ENCODE measurements around the gene TBC1D10B.

TBC1D10B gene

DNA sequence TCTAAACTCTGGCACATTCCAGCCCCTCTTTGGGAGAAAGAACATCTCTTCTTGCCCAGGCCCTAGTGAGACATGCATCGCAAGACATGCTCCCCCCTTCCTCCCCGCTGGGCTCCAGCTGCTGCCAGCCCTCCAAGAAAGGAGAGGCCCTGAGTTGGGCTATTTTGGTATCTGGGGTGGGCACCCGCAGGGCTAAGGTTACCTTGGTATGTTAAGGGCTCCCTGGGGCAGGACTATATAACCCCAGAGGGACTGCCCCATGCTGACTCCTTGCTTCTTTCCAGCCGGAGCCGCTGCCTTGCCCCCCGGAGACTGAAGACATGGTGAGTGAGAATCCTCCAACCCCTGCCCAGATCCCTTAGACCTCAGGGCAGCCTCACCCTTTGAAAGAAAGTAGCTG lies 4.2 kb upstream of the TBC1D10B start, which contains the start of gene MYL11:
Gene MYL11, plus strand, starts transcription at position 265 of the 400 bp plus-strand sequence. Its CDS starts 56 bp downstream, at position 321.
- no peak for DNase-seq (ENCODE audit: low read depth in 2 of 2)

DNA sequence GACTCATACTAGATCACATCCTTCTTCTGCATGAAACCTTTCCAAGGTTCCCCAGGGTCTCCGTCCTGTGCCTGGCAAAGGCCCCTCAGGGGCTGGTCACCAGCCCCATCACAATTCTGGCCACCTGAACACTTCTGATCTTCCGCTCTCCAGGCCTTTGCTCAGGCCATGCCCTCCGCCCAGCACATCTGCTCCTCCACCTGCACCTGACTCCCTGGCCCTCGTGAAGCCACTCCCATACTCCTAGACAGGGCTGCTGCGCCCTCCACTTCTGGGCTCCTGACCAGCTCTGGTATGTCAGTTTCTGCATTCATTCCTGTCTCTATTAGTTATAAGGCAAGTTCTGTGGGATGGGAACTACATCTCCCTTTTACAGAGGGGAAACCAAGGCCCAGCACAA lies 2.4 kb upstream of the TBC1D10B start:
- no peak for DNase-seq (ENCODE audit: low read depth in 2 of 2)

DNA sequence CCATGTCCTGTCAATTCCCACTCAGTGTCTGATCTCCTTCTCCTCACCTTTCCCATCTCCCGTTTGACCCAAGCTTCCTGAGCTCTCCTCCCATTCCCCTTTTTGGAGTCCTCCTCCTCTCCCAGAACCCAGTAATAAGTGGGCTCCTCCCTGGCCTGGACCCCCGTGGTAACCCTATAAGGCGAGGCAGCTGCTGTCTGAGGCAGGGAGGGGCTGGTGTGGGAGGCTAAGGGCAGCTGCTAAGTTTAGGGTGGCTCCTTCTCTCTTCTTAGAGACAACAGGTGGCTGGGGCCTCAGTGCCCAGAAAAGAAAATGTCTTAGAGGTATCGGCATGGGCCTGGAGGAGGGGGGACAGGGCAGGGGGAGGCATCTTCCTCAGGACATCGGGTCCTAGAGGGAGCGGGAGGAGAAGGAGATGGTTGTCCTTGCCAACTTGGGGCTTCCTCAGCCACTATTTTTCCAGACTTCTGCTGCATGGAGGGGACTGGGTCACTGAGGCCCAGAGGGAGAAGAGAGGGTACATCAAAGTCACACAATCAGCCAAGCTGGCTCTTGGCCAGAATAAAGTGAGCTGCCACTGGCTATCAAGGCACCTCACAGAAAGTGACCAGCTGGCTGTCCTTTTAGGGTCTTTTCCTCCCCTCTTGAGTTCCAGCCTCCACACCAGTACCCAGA lies 1.9 kb upstream of the TBC1D10B start:
- DNase-seq (ENCODE audit: low read depth in 2 of 2), result no peak

DNA sequence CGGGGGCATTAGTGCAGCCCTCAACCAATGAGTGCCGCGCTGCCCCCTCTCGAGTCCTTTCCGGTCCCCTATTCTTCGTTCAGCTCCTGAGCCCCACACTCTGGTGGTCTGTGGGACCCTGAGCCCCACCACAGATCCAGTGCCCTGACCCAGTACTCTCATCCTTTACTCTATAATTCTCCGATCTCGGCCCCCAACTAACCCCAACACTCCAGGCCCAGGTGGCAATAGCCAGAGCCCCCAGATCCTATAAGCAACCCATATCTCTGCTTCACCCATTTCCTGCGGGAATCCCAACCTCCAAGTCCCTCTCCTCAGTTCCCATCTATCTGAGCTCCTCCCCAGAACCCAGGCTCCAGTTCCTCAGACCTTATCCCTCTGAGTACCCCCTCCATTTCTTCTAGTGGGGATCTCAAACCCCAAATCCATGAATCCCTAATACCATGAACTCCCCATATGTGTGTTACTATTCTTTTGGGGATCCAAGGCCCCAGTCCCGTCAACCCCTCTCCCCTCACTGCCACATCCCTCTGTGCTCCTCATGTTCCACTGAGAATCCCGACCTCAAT lies 1.0 kb upstream of the TBC1D10B start:
- DNase-seq (ENCODE audit: low read depth in 2 of 2), result no peak

DNA sequence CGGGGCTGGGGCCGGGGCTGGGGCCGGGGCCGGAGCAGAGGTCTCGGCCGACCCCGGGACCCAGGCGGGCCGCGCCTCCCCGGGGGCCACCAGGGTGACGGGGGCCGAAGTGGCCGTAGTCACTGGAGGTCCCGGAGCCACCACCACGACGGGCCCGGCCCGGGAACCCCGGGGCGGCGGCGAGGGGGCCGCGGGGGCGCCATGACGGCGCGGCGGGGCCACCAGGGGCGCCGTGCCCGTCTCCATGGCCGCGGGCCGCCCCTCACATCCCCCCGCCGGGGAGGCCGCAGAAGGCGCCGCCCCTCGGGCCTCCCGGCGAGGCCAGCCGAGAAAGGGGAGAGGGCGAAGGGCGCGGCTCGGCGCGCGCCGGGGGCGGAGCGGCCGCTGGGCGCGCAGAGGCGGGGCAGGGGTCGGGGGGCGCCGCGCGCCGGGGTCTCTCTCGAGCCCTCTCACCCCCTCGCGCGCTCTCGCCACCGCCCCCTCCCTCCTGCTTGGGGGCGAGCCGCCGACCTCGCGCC lies 297 bp downstream of the TBC1D10B start:
- DNase-seq (ENCODE audit: low read depth in 2 of 2), result no peak

DNA sequence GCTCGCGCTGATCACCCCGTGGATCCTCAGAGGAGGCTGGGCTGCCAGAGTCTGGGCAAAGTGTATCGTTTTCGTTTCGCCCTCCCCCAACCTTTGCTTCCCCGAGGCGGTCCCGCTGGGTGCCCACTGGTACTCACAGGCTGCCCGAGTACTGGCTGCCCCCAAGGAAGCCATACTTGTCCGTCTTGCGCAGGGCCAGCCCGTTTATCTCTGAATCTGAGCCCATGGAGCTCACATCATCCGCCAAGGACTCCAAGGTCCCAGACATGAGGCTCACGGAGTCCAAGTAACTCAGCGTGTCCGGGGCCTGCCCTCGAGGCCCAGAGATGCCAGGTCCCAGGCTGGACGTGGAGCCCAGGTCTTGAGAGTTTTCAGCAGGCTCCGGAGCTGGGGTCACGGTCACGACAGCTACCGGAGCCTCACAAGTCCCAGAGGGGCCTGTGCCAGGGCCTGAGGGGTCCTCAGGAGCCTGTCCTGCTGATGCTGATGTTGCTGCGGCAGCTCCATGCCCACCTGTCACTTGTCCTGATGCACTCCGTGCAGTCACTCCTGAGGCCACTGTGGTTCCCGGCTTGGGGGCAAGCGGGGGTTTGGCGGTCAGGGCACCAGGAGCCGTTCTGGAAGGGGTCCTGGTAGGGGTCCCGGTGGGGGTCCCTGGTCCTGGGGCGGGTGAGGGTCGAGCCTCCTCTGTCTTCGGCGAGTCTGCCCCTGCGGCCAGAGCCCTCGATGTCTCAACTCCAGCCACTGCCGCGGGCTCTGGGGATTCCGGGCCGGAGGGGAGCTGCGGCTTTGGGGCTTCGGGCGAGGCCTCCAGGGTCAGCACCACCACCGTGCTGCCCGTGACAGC lies 980 bp downstream of the TBC1D10B start:
- DNase-seq (ENCODE audit: low read depth in 2 of 2), result no peak

DNA sequence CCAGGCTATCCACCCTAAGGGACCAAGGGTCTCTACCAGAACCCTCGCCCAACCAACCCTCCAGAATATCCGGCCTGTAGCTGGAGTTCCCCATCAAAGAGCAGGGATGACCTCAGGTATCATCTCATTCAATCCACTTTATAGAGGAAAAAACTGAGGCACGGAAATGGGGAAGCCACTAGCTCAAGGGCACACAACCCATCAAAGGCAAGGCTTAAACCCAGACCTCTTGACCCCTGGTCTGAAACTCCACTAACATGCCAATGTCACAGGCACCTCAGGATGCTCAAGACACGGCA lies 1.6 kb downstream of the TBC1D10B start:
- no peak for DNase-seq (ENCODE audit: low read depth in 2 of 2)

DNA sequence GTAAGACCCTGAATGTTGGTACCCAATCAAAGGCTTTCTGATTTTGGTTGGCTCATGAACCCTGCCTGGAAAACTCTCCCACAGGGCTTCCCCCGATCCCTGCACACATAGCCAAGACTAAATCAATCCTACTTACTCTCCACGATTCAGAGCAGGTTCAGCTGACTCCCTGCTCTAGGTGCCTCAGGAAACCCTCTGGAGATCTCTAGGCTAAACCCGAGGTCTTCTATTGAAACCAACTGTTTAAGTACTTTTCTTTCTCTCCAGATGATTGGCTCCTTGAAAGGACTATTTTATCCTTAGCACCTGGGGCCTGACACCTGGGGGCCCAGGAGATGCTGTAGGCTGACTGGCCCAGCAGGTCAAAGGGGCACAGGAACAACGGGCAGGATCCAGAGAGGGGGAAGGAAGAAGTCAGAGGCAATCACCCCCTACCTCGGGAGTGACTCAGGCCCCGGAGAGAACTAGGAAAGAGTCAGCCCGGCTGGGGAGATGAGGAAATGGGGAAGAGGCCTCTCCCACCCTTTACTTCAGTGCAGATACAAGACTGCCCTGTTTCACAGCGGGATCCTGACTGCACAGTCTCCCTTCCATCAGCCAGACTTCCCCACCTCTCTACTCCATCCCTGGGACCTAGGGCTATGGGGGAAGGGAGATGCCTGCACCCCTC lies 2.0 kb downstream of the TBC1D10B start:
- DNase-seq (ENCODE audit: low read depth in 2 of 2), result no peak

DNA sequence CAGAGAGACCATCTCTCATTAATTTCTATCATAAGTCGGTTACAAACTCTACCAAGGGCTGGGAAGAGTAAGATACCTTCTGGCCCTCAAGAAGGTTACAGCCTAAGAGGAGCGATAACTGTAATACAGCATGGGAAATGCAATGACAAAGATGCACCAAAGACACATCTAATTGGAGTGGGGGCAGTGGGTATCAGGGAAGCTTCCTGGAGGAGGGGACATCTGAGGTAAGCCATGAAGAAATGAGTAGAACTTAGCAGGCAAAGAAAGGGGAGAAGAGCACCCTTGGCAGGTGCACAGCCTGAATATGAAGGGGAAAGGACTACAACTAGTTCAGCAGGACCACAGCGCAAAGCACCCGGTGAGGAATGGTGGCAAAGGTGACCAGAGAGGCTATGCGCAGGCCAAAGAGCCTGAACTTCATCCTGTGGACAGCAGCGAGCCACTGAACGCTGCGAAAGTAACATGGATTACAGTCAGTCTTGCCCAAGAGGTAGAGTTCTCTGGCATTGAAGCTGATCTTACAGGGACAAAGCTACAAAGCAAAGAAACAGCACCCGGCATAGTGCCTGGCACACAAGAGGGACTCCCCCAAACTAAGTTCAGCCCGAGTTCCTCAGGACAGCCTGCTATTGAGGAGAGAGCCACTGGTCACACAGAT lies 2.8 kb downstream of the TBC1D10B start:
- no peak for DNase-seq (ENCODE audit: low read depth in 2 of 2)

DNA sequence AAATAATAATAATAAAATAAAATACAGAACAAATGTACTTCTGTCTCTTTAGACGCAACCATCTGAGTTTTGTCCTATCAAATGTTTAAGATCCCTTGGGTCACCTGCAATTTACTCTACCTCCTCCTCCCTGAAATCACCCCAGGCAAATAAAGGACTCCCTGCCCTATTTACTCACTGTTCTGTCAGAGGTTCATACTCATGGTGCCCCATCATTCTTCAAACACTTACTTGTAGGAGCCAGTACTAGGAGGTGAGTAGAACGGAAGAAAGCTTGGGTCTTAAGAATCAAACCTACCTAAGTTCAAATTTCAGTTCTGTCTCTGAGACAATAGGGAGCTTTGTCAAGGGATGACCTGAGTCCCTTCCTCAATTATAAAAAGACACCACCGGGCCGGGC lies 3.8 kb downstream of the TBC1D10B start:
- DNase-seq (ENCODE audit: low read depth in 2 of 2), result no peak

DNA sequence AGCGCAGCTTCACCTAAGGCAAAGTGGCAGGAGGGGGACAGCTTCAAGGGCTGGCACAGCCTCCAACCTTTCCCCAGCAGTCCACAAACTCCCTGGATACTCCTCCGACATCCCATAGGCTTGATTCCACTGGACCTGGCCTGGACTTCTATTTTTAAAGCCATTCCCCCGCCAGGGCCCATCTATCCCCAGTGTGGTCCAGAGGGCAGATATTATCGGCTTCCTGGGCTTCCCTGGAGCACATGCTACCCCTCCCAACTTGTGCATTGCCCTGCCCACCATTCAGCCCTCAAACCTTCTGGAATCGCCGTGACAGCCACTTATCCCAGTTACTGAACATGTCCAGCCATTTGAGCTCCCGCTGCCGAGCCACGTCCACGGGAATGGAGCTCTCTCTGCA lies 5.1 kb downstream of the TBC1D10B start:
- no peak for DNase-seq (ENCODE audit: low read depth in 2 of 2)

DNA sequence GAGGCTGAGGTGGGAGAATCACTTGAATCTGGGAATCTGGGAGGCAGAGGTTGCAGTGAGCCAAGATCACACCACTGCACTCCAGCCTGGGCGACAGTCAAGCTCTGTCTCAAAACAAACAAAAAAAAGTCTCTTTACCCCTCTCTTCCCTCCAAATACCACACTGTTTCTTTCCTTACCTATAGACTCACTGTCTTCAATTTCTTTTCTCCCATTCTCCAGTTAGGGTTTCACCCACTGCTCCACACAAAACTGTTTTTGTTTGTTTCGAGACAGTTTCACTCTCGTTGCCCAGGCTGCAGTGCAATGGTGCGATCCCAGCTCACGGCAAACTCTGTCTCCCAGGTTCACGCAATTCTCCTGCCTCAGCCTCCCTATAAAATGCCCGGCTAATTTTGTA lies 9.1 kb downstream of the TBC1D10B start:
- no peak for DNase-seq (ENCODE audit: low read depth in 2 of 2)

DNA sequence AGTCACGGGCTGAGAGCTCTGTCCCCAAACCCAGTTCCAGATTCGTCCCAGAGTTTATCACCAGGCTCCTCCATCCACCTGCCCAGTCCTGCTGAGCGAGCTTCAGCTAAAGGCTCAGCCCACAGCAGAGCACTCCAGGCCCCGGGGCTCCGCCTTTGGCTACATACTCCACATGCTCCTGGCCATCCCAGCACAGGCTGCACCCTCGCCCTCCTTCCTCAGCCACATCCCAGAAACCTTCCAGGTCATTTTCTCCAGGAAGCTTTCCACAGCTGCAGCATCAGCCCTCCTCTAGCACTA lies 10.5 kb downstream of the TBC1D10B start:
- DNase-seq (ENCODE audit: low read depth in 2 of 2), result no peak

DNA sequence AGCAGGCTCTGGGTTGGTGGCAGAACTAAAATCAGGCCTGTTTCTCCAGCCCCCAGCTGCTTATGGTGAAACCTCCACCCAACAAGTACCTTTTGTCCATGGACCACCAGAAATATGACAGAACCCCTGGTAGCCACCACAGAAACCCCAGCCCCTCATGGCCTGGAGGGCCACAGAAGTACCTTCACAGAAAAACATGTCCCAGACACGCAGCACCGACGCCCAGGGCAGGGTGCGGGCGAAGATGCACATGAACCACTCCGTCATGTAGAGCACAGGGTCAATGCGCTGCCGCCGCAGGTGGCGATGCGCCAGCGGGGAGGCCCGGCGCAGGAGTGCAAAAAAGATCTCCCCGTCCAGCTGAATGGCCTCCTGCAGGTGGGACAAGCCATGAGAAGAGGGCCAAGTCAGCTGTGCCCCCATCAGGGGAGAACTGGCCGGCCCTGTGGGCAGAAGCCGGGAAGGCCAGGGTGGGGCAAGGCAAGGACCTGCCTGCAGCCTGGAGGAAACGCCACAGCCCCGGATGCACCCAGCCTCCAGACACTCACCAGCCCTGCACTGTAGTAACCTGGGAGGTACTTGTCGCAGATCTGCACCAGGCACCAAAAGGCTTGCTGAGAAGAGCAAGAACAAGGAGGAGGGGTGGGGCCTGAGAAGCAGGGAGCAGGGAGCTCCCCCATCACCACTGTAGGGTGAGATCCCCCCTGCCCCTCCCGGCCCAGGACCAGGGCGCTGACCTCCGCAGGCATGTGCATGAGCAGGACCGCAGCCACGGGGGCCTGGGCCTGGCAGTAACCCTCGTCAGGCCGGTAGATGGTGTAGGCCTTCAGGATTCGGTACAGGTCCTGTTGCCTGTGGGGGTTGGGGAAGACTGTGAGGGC lies 11.1 kb downstream of the TBC1D10B start:
- DNase-seq (ENCODE audit: low read depth in 2 of 2), result no peak

DNA sequence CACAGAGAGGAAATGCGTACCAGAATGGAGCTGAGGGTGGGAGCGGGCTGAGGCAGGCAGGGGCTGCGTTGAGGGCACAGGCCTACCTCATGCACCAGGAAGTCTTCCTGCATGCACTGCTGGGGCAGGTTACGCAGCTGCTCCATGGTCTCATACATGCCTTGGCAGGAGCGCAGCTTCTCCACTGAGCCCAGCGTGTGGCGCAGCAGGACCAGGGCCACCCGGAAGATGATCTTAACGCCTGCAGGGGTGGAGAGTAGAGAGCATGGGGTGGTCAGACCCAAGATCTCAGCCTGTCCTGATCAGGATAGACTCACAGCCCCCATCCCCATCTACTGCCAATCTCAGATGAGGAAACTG lies 11.7 kb downstream of the TBC1D10B start:
- DNase-seq (ENCODE audit: low read depth in 2 of 2), result no peak

DNA sequence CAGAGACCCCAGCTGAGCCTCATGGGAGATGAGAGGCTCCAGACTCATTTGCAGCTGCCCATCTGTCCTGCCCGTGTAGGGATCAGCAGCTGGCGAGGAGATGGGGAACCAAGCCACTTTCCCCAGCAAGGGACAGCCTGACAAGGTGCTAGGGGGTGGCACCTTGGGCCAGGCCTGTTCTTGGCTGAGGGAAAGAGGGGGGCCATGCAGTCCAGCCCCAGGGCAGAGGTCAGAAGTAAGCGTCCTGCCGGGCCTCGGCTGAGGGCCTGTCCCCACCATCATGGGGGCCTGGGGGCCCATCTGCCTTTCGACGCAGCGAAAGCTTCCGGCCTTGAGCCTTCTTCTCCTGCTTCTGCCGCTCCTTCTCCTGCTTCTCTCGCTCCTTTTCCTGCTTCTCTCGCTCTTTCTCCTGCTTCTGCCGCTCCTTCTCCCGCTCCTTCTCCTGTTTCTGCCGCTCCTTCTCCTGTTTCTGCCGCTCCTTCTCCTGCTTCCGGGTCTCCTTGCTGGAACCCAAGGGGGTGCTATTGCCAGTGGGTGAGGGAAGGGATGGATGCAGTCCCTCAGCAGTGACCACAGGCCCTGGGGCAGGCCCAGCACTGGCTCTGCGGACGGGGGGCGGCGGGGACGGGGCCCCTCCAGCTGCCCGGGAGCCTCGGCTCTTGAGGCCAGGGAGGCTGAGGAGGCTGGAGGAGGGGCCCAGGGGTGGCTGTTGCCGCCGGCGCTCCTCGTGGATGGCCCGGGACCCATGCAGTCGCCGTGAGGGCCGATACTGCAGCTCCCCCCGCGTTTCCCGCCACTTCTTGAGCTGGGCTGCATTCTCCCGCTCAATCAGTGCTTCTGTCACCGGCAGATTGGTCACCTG lies 12.3 kb downstream of the TBC1D10B start:
- no peak for DNase-seq (ENCODE audit: low read depth in 2 of 2)

DNA sequence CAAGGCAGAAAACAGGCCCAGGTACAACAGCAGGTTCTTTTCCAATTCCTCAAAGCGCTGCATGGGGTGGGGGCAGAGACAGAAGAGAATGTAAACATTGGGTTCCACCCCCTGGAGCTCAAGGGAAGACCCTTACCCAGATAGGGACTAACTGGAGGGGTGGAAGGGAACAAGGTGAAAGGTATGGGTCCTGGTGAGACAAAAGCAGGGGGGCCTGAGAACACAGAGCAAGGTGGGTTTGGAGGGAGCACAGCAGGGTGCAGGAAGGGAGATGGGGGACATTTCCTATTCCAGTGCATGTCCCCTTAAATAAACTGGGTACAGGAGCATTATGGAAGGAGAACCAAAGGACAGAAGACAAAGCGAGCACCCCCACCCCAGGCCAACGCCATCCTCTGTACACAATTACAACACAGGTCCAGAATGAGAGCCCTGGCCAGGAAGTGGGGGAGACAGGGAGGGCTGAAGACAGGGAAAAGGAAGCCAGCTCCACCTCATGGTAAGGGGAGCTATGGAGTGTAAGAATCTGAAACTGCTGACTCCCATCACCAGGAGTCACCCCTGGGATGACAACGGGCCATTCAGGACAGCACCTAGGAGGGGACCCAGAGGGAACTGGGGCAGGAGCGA lies 13.1 kb downstream of the TBC1D10B start:
- DNase-seq (ENCODE audit: low read depth in 2 of 2), result no peak

DNA sequence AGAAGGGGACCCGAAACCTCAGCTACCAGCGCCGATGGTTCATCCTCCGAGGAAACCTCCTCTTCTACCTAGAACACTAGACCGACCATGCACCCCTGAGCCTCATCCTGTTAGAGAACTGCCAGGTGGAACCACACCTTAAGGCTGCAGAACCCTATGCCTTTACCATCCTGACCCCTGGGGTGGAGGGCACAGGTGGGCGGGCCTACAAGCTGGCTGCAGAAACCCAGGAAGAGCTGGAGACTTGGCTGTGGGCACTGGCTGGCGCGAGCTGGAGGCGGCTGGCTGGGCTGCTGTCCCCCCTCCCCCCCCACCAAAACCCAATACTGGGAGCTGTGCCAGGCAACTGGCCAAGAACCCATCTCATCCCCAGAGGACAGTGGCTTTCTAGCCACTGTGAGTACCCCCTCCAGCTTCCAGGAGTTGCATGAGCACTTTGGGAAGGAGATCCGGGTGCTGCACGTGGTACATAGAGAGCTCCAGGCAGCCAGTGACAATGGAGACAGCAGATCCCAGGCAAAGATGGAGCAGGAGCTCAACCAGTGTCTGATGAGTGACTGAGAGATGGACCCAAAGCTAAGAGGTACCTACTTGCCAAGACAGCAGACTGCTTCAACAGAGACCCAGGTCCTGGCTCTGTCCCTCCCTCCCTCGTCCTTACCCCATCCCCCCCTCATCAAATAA lies 13.8 kb downstream of the TBC1D10B start:
- DNase-seq (ENCODE audit: low read depth in 2 of 2), result no peak

DNA sequence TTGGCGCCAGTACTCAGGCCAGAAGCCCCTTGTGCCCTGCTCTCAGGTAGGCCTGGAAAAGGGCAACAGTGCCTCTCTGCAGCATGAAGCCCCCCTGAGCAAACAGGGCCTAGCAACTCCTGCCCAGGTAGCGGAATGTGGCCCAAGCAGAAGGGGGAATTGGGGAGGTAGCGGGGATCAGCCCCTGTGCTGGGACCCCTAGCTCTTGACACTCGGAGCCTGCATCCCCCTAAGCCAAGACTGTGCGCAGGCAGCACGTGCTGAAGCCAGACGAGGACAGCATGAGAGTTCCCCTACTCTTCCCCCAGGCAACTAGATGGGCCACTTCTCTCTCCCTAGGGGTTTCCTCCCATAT lies 14.4 kb downstream of the TBC1D10B start:
- DNase-seq (ENCODE audit: low read depth in 2 of 2), result no peak
